H1 (cell line): ENCODE results near the gene MPHOSPH8. TPM values are rescaled to one million over a fixed set of nuclear protein-coding genes. Genes with fewer than 3 reads are reported as not detected.

ENCODE experiments used
- BCL11A ChIP-seq, 2 experiments: IDR thresholded peaks; one replicate each; pipeline ENCODE4 v1.6.1; 2011; ENCODE audit warnings: low read depth in 2 of 2, low read length in 2 of 2, mild to moderate bottlenecking in 2 of 2
- CHD7 ChIP-seq: fragments of 300-600 bp; sonication (generic); IDR thresholded peaks from 2 replicates; pipeline ENCODE4 v1.7.1; 2012; ENCODE audit warnings: low read length, moderate library complexity, mild to moderate bottlenecking, inconsistent platforms; ENCODE audit not compliant: insufficient replicate concordance
- EP300 ChIP-seq, 2 experiments: IDR thresholded peaks; 1 replicate in 1 of 2; 2 replicates in 1 of 2; pipeline ENCODE4 v1.6.1; 2011 to 2012; ENCODE audit warnings: low read depth in 2 of 2, low read length in 2 of 2, mild to moderate bottlenecking in 2 of 2, borderline replicate concordance in 1 of 2, inconsistent platforms in 1 of 2, moderate library complexity in 1 of 2
- HDAC6 ChIP-seq: IDR thresholded peaks from one replicate; pipeline ENCODE4 v1.7.1; 2012; ENCODE audit warnings: low read depth, mild to moderate bottlenecking, inconsistent platforms, low read length, moderate library complexity
- POU5F1 ChIP-seq: IDR thresholded peaks from 2 replicates; pipeline ENCODE4 v1.6.1; 2011; ENCODE audit warnings: low read depth, mild to moderate bottlenecking, low read length, moderate library complexity
- TCF12 ChIP-seq: IDR thresholded peaks from 2 replicates; pipeline ENCODE4 v1.6.1; 2011; ENCODE audit warnings: low read depth, mild to moderate bottlenecking, low read length
- polyA plus RNA-seq, 7 experiments: library from polyadenylated mRNA; depleted of rRNA in 3 of 7; stranded (reverse) in 5 of 7; unstranded in 2 of 7; fragments of >200 nt in 5 of 7; fragments of 200-250 nt in 2 of 7; gene quantifications; 1 replicate in 5 of 7; 2 replicates in 1 of 7; 4 replicates in 1 of 7; pipeline versions ENCODE4 v1.2.1 to v1.2.3, GENCODE V29; 2011 to 2013; ENCODE audit warnings: missing spikeins in 2 of 7, mixed read lengths in 2 of 7
- total RNA-seq: library from RNA; stranded (reverse); fragmentation: NEBNext Ultra II Directional; extraction: Animal tissue kit (Norgen Biotek cat#: 25700); gene quantifications from 2 replicates; pipeline ENCODE4 v1.2.1, GENCODE V29; 2021

The MPHOSPH8 gene
- total and polyA plus RNA-seq, 2 of the 8 experiments (the other 6 are each of a cell fraction or from before 2014, with no cell fraction given) = 8.3 to 20.5 TPM

DNA sequence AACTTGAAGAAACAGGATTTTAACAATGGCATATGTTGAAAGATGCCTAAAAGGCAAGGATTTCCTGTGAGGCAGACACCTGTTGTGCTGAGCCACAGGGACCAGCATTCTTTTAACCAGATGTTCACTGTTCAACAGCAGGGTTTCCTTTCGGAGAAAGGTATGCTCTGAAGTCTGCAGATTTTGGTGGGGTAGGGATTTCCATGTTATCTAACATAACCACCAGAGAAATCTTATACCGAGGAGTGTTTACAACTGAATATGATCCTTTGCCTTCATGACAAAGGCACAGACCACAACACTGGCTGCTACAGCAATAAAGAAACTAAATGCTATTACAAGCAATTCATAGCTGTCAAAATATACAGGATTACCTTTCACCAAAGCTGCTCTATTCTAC lies 48.1 kb downstream of the MPHOSPH8 start (continued):
- TF ChIP-seq CHD7 = peak; percentile 74
- TF ChIP-seq TCF12 = peak; percentile 98
- TF ChIP-seq POU5F1 = no peak
- TF ChIP-seq HDAC6 = no peak
- TF ChIP-seq EP300 (IDR thresholded peaks at IDR 0.05; ENCODE audit: borderline replicate concordance in 1 of 2, low read depth in 2 of 2, low read length in 2 of 2) = peak in 1 of 2 experiments; percentile 50; a peak in 1 of 3 replicates
- no peak for TF ChIP-seq BCL11A (IDR thresholded peaks at IDR 0.05; ENCODE audit: low read depth in 2 of 2, low read length in 2 of 2)
